Measurements from ENCODE around the gene MBTPS2.
"Not testable (repeated sequence)": the region's sequence is repeated elsewhere in the genome, so short reads cannot be mapped to it uniquely, and the experiment has no call there.

The MBTPS2 gene

DNA sequence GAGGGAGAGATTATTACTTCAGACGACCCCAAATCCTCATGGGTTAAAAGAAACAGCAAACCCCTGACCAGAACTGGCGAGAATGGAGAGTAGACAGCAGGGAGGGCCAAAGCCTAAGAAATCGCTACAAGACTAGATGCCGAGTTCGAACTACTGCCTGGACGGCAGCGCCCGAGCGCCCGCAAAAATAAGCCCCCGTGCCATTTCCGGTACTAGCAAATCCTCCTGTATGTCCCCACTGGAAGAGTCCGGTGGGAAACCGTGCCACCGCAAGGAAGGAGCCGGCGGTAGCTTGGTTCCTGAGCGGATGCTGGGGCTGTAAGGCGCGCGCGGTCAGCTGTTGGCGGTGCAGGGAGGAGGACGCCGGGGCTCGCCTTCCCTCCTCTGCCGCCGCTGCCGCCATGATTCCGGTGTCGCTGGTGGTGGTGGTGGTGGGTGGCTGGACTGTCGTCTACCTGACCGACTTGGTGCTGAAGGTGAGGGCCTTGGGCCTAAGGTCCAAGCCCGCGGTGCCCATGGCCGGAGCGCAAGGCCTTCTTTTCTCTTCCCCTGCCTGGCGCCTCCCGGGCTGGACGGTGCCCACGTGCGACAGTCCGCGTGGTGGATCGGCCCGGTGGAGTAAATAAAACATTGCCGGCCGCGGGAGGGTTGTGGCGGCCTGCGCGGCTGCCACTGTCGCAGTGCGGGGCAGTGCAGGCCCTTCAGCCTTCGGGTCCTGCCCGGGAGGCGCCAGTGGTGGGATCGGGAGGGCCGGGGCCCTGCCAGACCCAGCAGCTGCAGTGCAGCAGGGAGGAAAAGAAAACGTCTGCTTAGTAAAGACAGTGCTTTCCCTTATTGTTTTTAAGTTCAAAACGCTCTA is at the start of gene MBTPS2:
Gene MBTPS2, plus strand, starts transcription at position 284 of the 859 bp plus-strand sequence. Its CDS starts 118 bp downstream, at position 402.
- Histone ChIP-seq H3K9ac (ENCODE audit: low read length) (peak within 1 kb of the TSS; percentile 45), H3K36me3 (ENCODE audit: control insufficient read depth, insufficient read depth, low read length) (no peaks in the 10 kb centered on the region), H3K4me1 (ENCODE audit: control insufficient read depth, insufficient read depth, low read length) (no peaks in the 10 kb centered on the region), H3K27ac (ENCODE audit: low read depth, low read length) (peak within 1 kb of the TSS; percentile 82), H3K27me3 (ENCODE audit: control insufficient read depth, insufficient read depth, low read length) (no peaks in the 10 kb centered on the region), H3K4me3 (ENCODE audit: low read length) (peak within 1 kb of the TSS; percentile 88)

DNA sequence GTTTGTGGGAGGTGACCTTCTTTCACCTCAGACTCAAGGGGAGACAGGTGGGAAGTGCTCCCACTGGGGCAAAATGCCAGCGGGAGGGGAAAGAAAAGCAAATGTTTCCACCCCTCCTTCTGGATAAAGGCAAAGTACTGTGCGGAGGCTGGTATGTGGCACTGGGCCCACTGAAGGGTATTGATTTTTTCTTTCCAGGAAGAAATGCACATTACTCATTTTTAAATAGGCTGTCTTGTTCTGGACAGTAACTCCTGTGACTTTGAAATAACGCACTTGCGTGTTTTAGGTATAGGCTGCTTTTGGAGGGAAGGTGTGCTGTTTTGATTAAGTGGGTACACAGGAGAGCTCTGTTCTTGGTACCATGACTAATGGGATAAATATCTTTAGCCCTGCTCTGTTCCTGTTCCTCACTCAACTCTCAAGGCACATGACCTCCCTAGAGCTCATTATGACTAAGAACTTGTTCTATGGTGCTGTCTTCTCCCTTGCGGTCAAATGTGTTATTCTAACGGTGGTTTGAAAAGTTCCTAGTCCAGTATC is 40.7 kb upstream of the MBTPS2 start:
- Histone ChIP-seq H3K36me3 (ENCODE audit: control insufficient read depth, insufficient read depth, low read length) (no peaks in the 10 kb centered on the region), H3K4me1 (ENCODE audit: control insufficient read depth, insufficient read depth, low read length) (peaks cover 7% of the 10 kb centered on the region), H3K27me3 (ENCODE audit: control insufficient read depth, insufficient read depth, low read length) (no peaks in the 10 kb centered on the region), H3K4me3 (ENCODE audit: low read length) (no peak overlapping the region), H3K27ac (ENCODE audit: low read depth, low read length) (no peak overlapping the region), H3K9ac (ENCODE audit: low read length) (no peak overlapping the region)

DNA sequence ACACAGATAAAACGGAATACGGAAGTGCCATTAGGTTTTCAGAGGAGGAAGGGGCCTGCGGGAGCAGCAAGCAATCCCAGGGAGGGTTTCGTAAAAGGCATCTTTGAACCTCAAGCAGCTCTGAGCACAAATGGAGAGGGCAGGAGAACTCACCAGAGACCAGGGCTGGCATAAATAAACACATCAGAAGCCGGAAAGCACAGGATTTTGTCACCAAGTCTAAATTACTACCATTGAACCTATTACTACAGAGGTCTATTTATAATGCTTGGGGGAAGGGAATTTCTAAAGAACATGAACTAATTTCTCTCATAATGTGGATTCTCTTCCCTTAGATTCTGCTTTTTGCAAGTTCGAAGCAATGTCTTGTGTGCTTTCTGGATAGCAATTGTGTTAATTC is 39.6 kb upstream of the MBTPS2 start:
- no peak overlapping the region for H3K9ac ChIP-seq (ENCODE audit: low read length)
- H3K27ac ChIP-seq (ENCODE audit: low read depth, low read length) = peak overlapping the region; percentile 63
- H3K36me3 ChIP-seq (ENCODE audit: control insufficient read depth, insufficient read depth, low read length) = no peaks in the 10 kb centered on the region
- H3K4me1 ChIP-seq (ENCODE audit: control insufficient read depth, insufficient read depth, low read length) = peaks cover 7% of the 10 kb centered on the region
- H3K4me3 ChIP-seq (ENCODE audit: low read length) = no peak overlapping the region
- H3K27me3 ChIP-seq (ENCODE audit: control insufficient read depth, insufficient read depth, low read length) = no peaks in the 10 kb centered on the region

DNA sequence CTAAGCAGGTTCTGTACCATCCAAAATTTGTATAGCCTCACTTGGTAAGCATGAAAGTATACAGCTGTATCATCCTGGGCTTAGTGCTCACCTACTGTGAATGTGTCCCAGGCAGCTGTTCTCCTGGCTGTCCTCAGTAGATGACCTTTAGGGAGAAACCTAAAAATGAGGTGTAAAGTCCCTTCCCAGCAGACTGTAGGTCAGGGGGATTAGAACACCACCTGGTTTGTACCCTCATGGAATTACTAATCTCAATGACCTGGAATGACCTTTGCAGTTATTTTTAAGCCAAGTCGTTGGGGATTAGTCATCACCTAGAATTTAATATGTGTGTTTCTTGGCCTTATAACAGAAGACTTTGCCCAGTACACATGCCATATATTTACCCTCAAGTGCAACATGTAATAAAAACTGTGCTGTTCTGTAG is 39.1 kb upstream of the MBTPS2 start:
- H3K27ac ChIP-seq (ENCODE audit: low read depth, low read length) = peak overlapping the region; percentile 63
- peaks cover 7% of the 10 kb centered on the region for H3K4me1 ChIP-seq (ENCODE audit: control insufficient read depth, insufficient read depth, low read length)
- H3K9ac ChIP-seq (ENCODE audit: low read length) = no peak overlapping the region
- no peaks in the 10 kb centered on the region for H3K36me3 ChIP-seq (ENCODE audit: control insufficient read depth, insufficient read depth, low read length)
- no peak overlapping the region for H3K4me3 ChIP-seq (ENCODE audit: low read length)
- H3K27me3 ChIP-seq (ENCODE audit: control insufficient read depth, insufficient read depth, low read length) = no peaks in the 10 kb centered on the region

GRCh38 chrX:21802054-21802670 is 37.3 kb upstream of the MBTPS2 start:
- Histone ChIP-seq H3K27ac (ENCODE audit: low read depth, low read length) (no peak overlapping the region), H3K4me1 (ENCODE audit: control insufficient read depth, insufficient read depth, low read length) (peaks cover 7% of the 10 kb centered on the region), H3K4me3 (ENCODE audit: low read length) (no peak overlapping the region), H3K9ac (ENCODE audit: low read length) (no peak overlapping the region), H3K27me3 (ENCODE audit: control insufficient read depth, insufficient read depth, low read length) (no peaks in the 10 kb centered on the region), H3K36me3 (ENCODE audit: control insufficient read depth, insufficient read depth, low read length) (no peaks in the 10 kb centered on the region)

DNA sequence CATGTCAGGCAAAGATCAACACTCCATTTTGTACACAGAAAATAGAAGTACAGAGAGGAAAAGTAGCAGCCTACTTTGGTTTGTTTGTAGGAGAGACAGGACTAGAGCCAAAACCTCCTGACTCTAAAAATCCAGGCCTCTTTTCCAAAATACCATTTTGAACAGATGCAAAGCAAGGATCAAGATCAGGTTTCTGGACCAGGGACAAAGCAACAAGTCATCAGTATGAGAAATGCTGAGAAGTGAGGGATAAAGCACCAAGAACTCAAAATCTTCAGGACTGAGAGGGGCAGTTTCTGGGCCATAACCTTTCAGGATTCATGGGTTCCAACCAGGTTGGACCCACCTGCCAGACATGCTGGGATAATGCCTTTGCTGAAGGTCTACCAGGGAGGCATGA is 36.6 kb upstream of the MBTPS2 start:
- H3K27ac ChIP-seq (ENCODE audit: low read depth, low read length) = peak overlapping the region; percentile 2
- H3K4me3 ChIP-seq (ENCODE audit: low read length) = no peak overlapping the region
- no peaks in the 10 kb centered on the region for H3K27me3 ChIP-seq (ENCODE audit: control insufficient read depth, insufficient read depth, low read length)
- no peaks in the 10 kb centered on the region for H3K36me3 ChIP-seq (ENCODE audit: control insufficient read depth, insufficient read depth, low read length)
- H3K4me1 ChIP-seq (ENCODE audit: control insufficient read depth, insufficient read depth, low read length) = peaks cover 7% of the 10 kb centered on the region
- H3K9ac ChIP-seq (ENCODE audit: low read length) = no peak overlapping the region

GRCh38 chrX:21806691-21807090 is 32.7 kb upstream of the MBTPS2 start:
- H3K9ac ChIP-seq (ENCODE audit: low read length) = no peak overlapping the region
- no peaks in the 10 kb centered on the region for H3K36me3 ChIP-seq (ENCODE audit: control insufficient read depth, insufficient read depth, low read length)
- H3K27me3 ChIP-seq (ENCODE audit: control insufficient read depth, insufficient read depth, low read length) = no peaks in the 10 kb centered on the region
- H3K27ac ChIP-seq (ENCODE audit: low read depth, low read length) = no peak overlapping the region
- H3K4me1 ChIP-seq (ENCODE audit: control insufficient read depth, insufficient read depth, low read length) = no peaks in the 10 kb centered on the region
- H3K4me3 ChIP-seq (ENCODE audit: low read length) = no peak overlapping the region

DNA sequence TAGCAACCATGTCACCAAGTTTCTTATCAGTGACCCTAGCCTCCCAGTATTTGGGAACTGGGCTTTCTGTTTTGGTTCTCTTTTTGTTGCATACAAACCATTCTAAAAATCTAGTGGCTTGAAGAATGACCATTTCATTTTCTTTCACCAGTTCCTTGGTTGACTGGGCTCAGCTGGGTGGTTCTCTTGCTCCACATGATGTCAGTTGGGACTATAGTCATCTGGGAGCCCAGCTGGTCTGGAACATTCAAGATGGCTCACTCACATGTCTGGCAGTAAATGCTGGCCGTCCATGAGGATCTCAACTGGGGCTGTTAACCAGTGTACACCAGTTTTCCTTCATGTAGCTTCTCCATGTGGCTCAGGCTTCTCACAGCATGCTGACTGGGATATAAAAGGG is 27.6 kb upstream of the MBTPS2 start:
- no peaks in the 10 kb centered on the region for H3K36me3 ChIP-seq (ENCODE audit: control insufficient read depth, insufficient read depth, low read length)
- no peaks in the 10 kb centered on the region for H3K27me3 ChIP-seq (ENCODE audit: control insufficient read depth, insufficient read depth, low read length)
- no peak overlapping the region for H3K4me3 ChIP-seq (ENCODE audit: low read length)
- H3K9ac ChIP-seq (ENCODE audit: low read length) = no peak overlapping the region
- H3K27ac ChIP-seq (ENCODE audit: low read depth, low read length) = no peak overlapping the region
- no peaks in the 10 kb centered on the region for H3K4me1 ChIP-seq (ENCODE audit: control insufficient read depth, insufficient read depth, low read length)

- H3K27me3 ChIP-seq (ENCODE audit: control insufficient read depth, insufficient read depth, low read length) = no peaks in the 10 kb centered on the region
- no peak overlapping the region for H3K9ac ChIP-seq (ENCODE audit: low read length)
- H3K27ac ChIP-seq (ENCODE audit: low read depth, low read length) = no peak overlapping the region
- no peaks in the 10 kb centered on the region for H3K36me3 ChIP-seq (ENCODE audit: control insufficient read depth, insufficient read depth, low read length)
- no peaks in the 10 kb centered on the region for H3K4me1 ChIP-seq (ENCODE audit: control insufficient read depth, insufficient read depth, low read length)
- H3K4me3 ChIP-seq (ENCODE audit: low read length) = no peak overlapping the region
These were observed 26.8 kb upstream of the MBTPS2 start for GRCh38 chrX:21812628-21813027.

DNA sequence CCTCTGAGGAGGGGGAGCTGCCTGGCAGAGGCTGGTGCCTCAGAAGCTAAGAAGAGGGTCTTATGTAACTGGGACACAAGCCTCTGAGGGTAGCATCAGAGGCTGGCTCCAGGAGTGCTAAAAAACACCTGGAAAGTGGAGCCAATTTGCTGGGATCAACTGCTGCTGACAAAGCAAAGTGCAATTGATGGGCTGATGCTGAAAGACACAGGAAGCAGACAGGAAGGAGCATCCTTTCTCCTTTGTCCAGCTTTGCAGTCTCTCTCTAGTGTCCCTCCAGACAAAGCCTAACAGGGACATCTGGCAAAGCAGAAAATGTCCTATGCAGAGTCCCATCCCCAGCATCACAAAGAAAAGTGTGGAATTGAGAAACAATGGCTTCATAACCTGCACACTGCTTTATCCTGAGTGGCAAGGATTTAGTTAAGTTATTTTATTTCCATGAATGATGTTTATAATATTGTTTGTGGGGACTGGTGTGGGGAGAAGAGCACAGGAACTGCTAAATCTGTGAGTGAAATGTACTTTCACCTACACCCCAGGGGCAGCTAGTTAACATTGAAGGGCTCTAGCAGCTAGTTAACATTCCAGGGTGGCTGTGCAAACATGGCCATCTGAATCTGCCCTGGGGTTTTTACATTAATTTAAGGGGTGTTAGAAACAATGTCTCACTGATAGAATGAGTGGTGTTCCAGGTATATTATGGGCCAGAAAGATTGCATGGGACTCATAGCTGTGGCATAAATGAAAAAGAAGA is 25.6 kb upstream of the MBTPS2 start:
- no peaks in the 10 kb centered on the region for H3K36me3 ChIP-seq (ENCODE audit: control insufficient read depth, insufficient read depth, low read length)
- H3K4me3 ChIP-seq (ENCODE audit: low read length) = no peak overlapping the region
- H3K27me3 ChIP-seq (ENCODE audit: control insufficient read depth, insufficient read depth, low read length) = no peaks in the 10 kb centered on the region
- no peak overlapping the region for H3K9ac ChIP-seq (ENCODE audit: low read length)
- H3K4me1 ChIP-seq (ENCODE audit: control insufficient read depth, insufficient read depth, low read length) = no peaks in the 10 kb centered on the region
- no peak overlapping the region for H3K27ac ChIP-seq (ENCODE audit: low read depth, low read length)

DNA sequence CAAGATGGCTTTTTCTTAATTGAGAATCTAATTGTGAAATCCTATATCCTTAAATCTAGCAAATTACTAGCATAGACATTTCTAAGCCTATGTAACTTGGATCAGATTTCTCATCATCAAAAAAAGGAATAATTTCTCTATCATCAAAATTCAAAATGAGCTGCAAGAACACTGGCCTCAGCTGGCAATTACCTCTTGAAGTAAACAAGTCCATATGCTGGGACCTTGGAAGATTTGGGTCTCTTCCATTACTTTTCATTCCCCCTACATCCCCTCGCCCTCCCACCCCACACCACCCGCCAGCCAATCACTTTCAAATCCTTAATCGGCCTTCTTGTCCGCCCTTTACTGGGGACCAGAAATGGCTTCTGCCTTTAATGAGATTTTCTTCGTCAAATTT is 23.3 kb upstream of the MBTPS2 start:
- no peaks in the 10 kb centered on the region for H3K27me3 ChIP-seq (ENCODE audit: control insufficient read depth, insufficient read depth, low read length)
- H3K9ac ChIP-seq (ENCODE audit: low read length) = no peak overlapping the region
- no peak overlapping the region for H3K27ac ChIP-seq (ENCODE audit: low read depth, low read length)
- no peaks in the 10 kb centered on the region for H3K4me1 ChIP-seq (ENCODE audit: control insufficient read depth, insufficient read depth, low read length)
- H3K36me3 ChIP-seq (ENCODE audit: control insufficient read depth, insufficient read depth, low read length) = no peaks in the 10 kb centered on the region
- H3K4me3 ChIP-seq (ENCODE audit: low read length) = no peak overlapping the region

- H3K4me1 ChIP-seq (ENCODE audit: control insufficient read depth, insufficient read depth, low read length); H3K27ac ChIP-seq (ENCODE audit: low read depth, low read length); H3K27me3 ChIP-seq (ENCODE audit: control insufficient read depth, insufficient read depth, low read length); H3K4me3 ChIP-seq (ENCODE audit: low read length); H3K36me3 ChIP-seq (ENCODE audit: control insufficient read depth, insufficient read depth, low read length); H3K9ac ChIP-seq (ENCODE audit: low read length): not testable (repeated sequence)
These were observed 19.2 kb upstream of the MBTPS2 start for GRCh38 chrX:21820170-21820569.
